Hepatocyte (in vitro differentiated cells): Measurements from ENCODE around the gene ANKRD12.

ENCODE experiments used
- EZH2 ChIP-seq: fragments of 200-600 bp; sonication (generic); IDR thresholded peaks from 2 replicates; pipeline ENCODE4 v1.6.1; 2016; ENCODE audit warnings: antibody characterized with exemption, mild to moderate bottlenecking, borderline replicate concordance
- EZH2phosphoT487 ChIP-seq: fragments of 200-600 bp; sonication (generic); IDR thresholded peaks from one replicate; pipeline ENCODE4 v1.6.1; 2018; ENCODE audit warnings: antibody characterized with exemption, mild to moderate bottlenecking, low read depth, moderate library complexity; ENCODE audit not compliant: unreplicated experiment, severe bottlenecking
- TF ChIP-seq, protein P1 (sequence below): fragments of 200-600 bp; sonication (generic); IDR thresholded peaks from 2 replicates; pipeline ENCODE4 v1.5.1; 2016; ENCODE audit warnings: antibody characterized with exemption, mild to moderate bottlenecking; ENCODE audit not compliant: poor library complexity

- TF ChIP-seq, protein P1, sequence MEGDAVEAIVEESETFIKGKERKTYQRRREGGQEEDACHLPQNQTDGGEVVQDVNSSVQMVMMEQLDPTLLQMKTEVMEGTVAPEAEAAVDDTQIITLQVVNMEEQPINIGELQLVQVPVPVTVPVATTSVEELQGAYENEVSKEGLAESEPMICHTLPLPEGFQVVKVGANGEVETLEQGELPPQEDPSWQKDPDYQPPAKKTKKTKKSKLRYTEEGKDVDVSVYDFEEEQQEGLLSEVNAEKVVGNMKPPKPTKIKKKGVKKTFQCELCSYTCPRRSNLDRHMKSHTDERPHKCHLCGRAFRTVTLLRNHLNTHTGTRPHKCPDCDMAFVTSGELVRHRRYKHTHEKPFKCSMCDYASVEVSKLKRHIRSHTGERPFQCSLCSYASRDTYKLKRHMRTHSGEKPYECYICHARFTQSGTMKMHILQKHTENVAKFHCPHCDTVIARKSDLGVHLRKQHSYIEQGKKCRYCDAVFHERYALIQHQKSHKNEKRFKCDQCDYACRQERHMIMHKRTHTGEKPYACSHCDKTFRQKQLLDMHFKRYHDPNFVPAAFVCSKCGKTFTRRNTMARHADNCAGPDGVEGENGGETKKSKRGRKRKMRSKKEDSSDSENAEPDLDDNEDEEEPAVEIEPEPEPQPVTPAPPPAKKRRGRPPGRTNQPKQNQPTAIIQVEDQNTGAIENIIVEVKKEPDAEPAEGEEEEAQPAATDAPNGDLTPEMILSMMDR = no peak
- TF ChIP-seq EZH2phosphoT487 (no peak), EZH2 (no peak)
These were observed 29.6 kb upstream of the ANKRD12 start for GRCh38 chr18:9106800-9107584.
